MM.1S (cell line): Measurements from ENCODE around the gene GUCD1.

Source experiments
- DNase-seq: peaks from one replicate; pipeline ENCODE4 v3.0.0-alpha.2; 2015
- H2AFZ ChIP-seq: fragments of 300-600 bp; sonication (generic); 2 replicates; pipeline ENCODE4 v1.6.0; 2016; ENCODE audit warnings: antibody characterized with exemption, low read length
- H3F3A ChIP-seq: fragments of 300-600 bp; sonication (generic); 2 replicates; pipeline ENCODE4 v1.6.1; 2016; ENCODE audit warnings: mild to moderate bottlenecking, antibody characterized with exemption, low read length, moderate library complexity, mixed read lengths; ENCODE audit not compliant: insufficient read depth
- H3K27ac ChIP-seq: fragments of 300-600 bp; sonication (generic); 2 replicates; pipeline ENCODE4 v1.5.1; 2016; ENCODE audit warnings: mild to moderate bottlenecking, low read length
- H3K27me3 ChIP-seq: fragments of 300-600 bp; sonication (generic); replicated peaks from 2 replicates; pipeline ENCODE4 v1.6.0; 2016; ENCODE audit warnings: low read length; ENCODE audit not compliant: insufficient read depth
- H3K36me3 ChIP-seq: fragments of 300-600 bp; sonication (generic); replicated peaks from 2 replicates; pipeline ENCODE4 v1.6.1; 2016; ENCODE audit warnings: mild to moderate bottlenecking, low read length, mixed read lengths; ENCODE audit not compliant: insufficient read depth
- H3K4me1 ChIP-seq: fragments of 300-600 bp; sonication (generic); 2 replicates; pipeline ENCODE4 v1.6.1; 2016; ENCODE audit warnings: low read length, mixed read lengths
- H3K4me2 ChIP-seq: fragments of 300-600 bp; sonication (generic); 2 replicates; pipeline ENCODE4 v1.6.0; 2016; ENCODE audit warnings: low read depth, low read length
- H3K4me3 ChIP-seq: fragments of 300-600 bp; sonication (generic); 2 replicates; pipeline ENCODE4 v1.5.1; 2016; ENCODE audit warnings: low read length, mixed read lengths
- H3K79me2 ChIP-seq: fragments of 300-600 bp; sonication (generic); 2 replicates; pipeline ENCODE4 v1.6.1; 2016; ENCODE audit warnings: mixed run types, low read length, mixed read lengths
- H3K9ac ChIP-seq: fragments of 300-600 bp; sonication (generic); 2 replicates; pipeline ENCODE4 v1.6.1; 2016; ENCODE audit warnings: low read length, mixed read lengths
- H3K9me2 ChIP-seq: fragments of 300-600 bp; sonication (generic); replicated peaks from 2 replicates; pipeline ENCODE4 v1.6.1; 2016; ENCODE audit warnings: mild to moderate bottlenecking, low read length, mixed read lengths; ENCODE audit not compliant: insufficient read depth
- H3K9me3 ChIP-seq: fragments of 300-600 bp; sonication (generic); replicated peaks from 2 replicates; pipeline ENCODE4 v1.6.1; 2016; ENCODE audit warnings: mild to moderate bottlenecking, low read length, mixed read lengths; ENCODE audit not compliant: insufficient read depth
- H4K20me1 ChIP-seq: fragments of 300-600 bp; sonication (generic); 2 replicates; pipeline ENCODE4 v1.6.1; 2016; ENCODE audit warnings: mild to moderate bottlenecking, low read length, moderate library complexity, mixed read lengths; ENCODE audit not compliant: insufficient read depth
- EZH2 ChIP-seq: fragments of 300-600 bp; sonication (generic); optimal IDR thresholded peaks from 2 replicates; pipeline ENCODE3; 2017; ENCODE audit warnings: low read depth, mild to moderate bottlenecking, antibody characterized with exemption, low read length, mixed read lengths
- EZH2phosphoT487 ChIP-seq: fragments of 300-600 bp; sonication (generic); IDR thresholded peaks from 2 replicates; pipeline ENCODE4 v1.6.1; 2018; ENCODE audit warnings: antibody characterized with exemption, low read length
- TF ChIP-seq, protein P1 (sequence below): fragments of 300-600 bp; sonication (generic); IDR thresholded peaks from 2 replicates; pipeline ENCODE4 v1.5.1; 2016; ENCODE audit warnings: antibody characterized with exemption, low read length, mixed read lengths

The GUCD1 gene

DNA sequence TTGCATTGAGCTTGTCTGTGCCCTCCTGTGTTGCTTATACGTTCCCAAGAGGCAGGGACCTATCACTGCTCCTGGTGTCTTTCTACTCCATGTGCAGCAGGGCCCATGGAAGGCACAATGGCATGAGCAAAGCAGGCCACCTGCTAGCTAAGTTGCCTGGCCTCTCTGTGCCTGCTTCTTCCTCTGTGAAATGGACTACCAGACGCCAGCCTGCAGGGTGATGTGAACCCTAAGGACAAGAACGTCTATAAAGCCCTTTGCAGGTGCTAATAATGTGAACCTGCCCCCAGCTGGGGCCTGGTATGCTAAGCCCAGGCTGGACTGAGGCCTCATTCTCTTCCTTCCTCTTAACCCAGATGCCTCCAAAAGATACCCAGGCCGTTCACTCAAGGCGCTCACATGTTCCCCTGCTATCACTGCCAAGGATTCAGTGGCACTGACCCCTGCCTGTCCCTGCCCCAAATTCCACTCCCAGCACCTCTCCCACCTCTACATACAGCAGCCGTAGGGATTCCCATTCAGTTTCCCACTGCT, 4.0 kb downstream of the GUCD1 start:
- Histone ChIP-seq H3K9ac (no peak overlapping the region), H2AFZ (no peak overlapping the region), H3K9me3 (no peaks in the 10 kb centered on the region), H3K36me3 (0 out of 2 replicates have a peak, but pooled peaks cover 4% of the 10 kb centered on the region), H3K4me2 (no peak overlapping the region), H3K27me3 (no peaks in the 10 kb centered on the region), H3K9me2 (no peaks in the 10 kb centered on the region), H3K27ac (no peak overlapping the region), H3F3A (0 out of 2 replicates have a peak, but pooled peaks cover 3% of the 10 kb centered on the region), H3K79me2 (peaks cover 88% of the 10 kb centered on the region), H3K4me3 (no peak overlapping the region), H4K20me1 (no peaks in the 10 kb centered on the region), H3K4me1 (peaks cover 8% of the 10 kb centered on the region)
- TF ChIP-seq, protein P1, sequence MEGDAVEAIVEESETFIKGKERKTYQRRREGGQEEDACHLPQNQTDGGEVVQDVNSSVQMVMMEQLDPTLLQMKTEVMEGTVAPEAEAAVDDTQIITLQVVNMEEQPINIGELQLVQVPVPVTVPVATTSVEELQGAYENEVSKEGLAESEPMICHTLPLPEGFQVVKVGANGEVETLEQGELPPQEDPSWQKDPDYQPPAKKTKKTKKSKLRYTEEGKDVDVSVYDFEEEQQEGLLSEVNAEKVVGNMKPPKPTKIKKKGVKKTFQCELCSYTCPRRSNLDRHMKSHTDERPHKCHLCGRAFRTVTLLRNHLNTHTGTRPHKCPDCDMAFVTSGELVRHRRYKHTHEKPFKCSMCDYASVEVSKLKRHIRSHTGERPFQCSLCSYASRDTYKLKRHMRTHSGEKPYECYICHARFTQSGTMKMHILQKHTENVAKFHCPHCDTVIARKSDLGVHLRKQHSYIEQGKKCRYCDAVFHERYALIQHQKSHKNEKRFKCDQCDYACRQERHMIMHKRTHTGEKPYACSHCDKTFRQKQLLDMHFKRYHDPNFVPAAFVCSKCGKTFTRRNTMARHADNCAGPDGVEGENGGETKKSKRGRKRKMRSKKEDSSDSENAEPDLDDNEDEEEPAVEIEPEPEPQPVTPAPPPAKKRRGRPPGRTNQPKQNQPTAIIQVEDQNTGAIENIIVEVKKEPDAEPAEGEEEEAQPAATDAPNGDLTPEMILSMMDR: no peak
- TF ChIP-seq EZH2phosphoT487: no peak
- no peak for TF ChIP-seq EZH2
- DNase-seq: no peak

- Histone ChIP-seq H3K27me3 (no peaks in the 10 kb centered on the region), H2AFZ (no peak overlapping the region), H4K20me1 (no peaks in the 10 kb centered on the region), H3K79me2 (peaks cover 82% of the 10 kb centered on the region), H3K4me2 (no peak overlapping the region), H3K4me1 (peaks cover 8% of the 10 kb centered on the region), H3K36me3 (0 out of 2 replicates have a peak, but pooled peaks cover 4% of the 10 kb centered on the region), H3F3A (no peaks in the 10 kb centered on the region), H3K9ac (no peak overlapping the region), H3K9me3 (no peaks in the 10 kb centered on the region), H3K4me3 (no peak overlapping the region), H3K27ac (no peak overlapping the region), H3K9me2 (no peaks in the 10 kb centered on the region)
- no peak for TF ChIP-seq EZH2
- TF ChIP-seq, protein P1: no peak
- no peak for TF ChIP-seq EZH2phosphoT487
- no peak for DNase-seq
Observed at GRCh38 chr22:24550028-24550901, 4.7 kb downstream of the GUCD1 start.

DNA sequence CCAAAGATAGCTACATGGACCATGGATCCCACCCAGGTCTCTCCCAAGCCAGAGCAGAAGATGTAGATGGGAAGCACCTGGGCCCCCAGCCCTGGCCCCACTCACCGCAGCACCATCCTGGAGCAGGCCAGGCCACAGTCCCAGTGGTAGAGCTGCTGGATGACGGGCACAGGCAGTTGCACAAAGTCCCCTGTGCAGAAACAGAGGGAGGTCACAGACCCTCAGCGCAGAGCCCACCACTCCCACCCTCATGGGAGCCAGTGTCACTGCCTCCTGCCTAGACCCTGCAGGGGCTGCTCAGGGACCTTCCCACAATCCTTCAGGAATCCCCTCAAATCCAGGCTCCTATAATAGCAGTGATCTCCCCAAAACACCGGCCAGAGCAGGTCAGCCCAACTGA, 6.1 kb downstream of the GUCD1 start:
- H3K9ac ChIP-seq: no peak overlapping the region
- H3K9me2 ChIP-seq: no peaks in the 10 kb centered on the region
- H3K9me3 ChIP-seq: no peaks in the 10 kb centered on the region
- peaks cover 8% of the 10 kb centered on the region for H3K4me1 ChIP-seq
- no peak for TF ChIP-seq EZH2
- TF ChIP-seq, protein P1: no peak
- no peak for TF ChIP-seq EZH2phosphoT487
- no peak for DNase-seq
- H3F3A ChIP-seq: no peaks in the 10 kb centered on the region
- H4K20me1 ChIP-seq: no peaks in the 10 kb centered on the region
- no peaks in the 10 kb centered on the region for H3K27me3 ChIP-seq
- H3K27ac ChIP-seq: no peak overlapping the region
- no peak overlapping the region for H3K4me2 ChIP-seq
- no peak overlapping the region for H3K4me3 ChIP-seq
- H3K36me3 ChIP-seq: 0 out of 2 replicates have a peak, but pooled peaks cover 4% of the 10 kb centered on the region
- peaks cover 74% of the 10 kb centered on the region for H3K79me2 ChIP-seq
- H2AFZ ChIP-seq: no peak overlapping the region
